ENCODE measurements around the gene LCN12. TPM values are rescaled to one million over a fixed set of nuclear protein-coding genes. Genes with fewer than 3 reads are reported as not detected.
A peak's percentile ranks its signal among the peaks of the same experiment; 100 is the strongest.

LCN12 gene
- total RNA-seq, 1 donor from 2014 or later = 2.1 TPM

- ATAC-seq (ENCODE audit: poor library complexity) (no peak), DNase-seq (no peak)
- intact Hi-C loops (cut with DNase I) = no loop called here
Measured at GRCh38 chr9:136925414-136926153, 26.5 kb upstream of the LCN12 start.

GRCh38 chr9:136926154-136926704 is 25.8 kb upstream of the LCN12 start:
- intact Hi-C loops (cut with DNase I) = no loop called here
- ATAC-seq (ENCODE audit: poor library complexity) (no peak), DNase-seq (no peak)

- DNase-seq (no peak), ATAC-seq (ENCODE audit: poor library complexity) (no peak)
- intact Hi-C loops (cut with DNase I) = no loop called here
Measured at GRCh38 chr9:136926749-136927148, 25.3 kb upstream of the LCN12 start.

- no peak for DNase-seq
- intact Hi-C loops (cut with DNase I) = no loop called here
- peak; percentile 23 for ATAC-seq (ENCODE audit: poor library complexity)
Measured at GRCh38 chr9:136927343-136928271, 24.5 kb upstream of the LCN12 start.

GRCh38 chr9:136928591-136928990 is 23.5 kb upstream of the LCN12 start:
- DNase-seq = no peak
- ATAC-seq (ENCODE audit: poor library complexity) = peak; percentile 81
- intact Hi-C loops (cut with DNase I) = no loop called here

DNA sequence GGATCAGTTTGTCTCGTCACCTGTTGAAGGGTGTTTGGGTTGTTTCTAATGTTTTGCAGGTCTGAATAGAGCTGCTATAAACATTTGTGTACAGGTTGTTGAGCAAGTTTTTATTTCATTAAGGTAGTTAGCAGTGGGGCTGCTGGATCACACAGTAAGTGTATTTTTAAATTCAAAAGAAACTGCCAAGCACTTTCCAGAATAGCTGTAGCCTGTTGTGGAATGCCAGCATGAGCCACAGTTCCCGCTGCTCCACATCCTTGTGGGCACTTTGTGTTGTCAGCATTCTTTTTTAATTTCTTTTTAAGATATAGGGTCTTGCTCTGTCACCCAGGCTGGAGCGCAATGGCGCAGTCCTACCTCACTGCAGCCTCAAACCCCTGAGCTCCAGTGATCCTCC is 22.1 kb upstream of the LCN12 start:
- intact Hi-C loops (cut with DNase I) = no loop called here
- peak; percentile 61 for ATAC-seq (ENCODE audit: poor library complexity)
- no peak for DNase-seq

DNA sequence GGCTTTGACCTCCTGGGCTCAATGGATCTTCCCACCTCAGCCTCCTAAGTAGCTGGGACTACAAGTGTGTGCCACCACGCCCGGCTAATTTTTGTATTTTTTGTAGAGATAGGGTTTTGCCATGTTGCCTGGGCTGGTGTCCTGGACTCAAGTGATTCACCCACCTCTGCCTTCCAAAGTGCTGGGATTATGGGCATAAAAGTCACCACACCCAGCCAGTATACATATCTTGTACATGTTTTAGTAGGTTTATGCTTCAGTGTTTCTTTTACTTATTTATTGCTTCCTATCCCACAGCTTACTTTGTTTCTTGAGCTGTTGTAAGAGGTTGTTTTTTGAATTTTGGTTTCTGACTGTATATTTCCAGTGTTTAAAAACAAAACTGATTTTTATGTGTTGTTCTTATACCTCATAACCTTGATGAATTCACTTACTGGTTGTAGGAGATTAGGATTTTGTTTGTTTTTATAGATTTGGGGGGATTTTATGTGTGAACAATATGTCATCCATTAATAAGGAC is 20.4 kb upstream of the LCN12 start:
- no peak for DNase-seq
- intact Hi-C loops (cut with DNase I) = no loop called here

GRCh38 chr9:136934277-136934676 is 17.8 kb upstream of the LCN12 start:
- DNase-seq = no peak
- intact Hi-C loops (cut with DNase I) = no loop called here
- no peak for ATAC-seq (ENCODE audit: poor library complexity)

More for the DNA sequence above, 20.4 kb upstream of the LCN12 start:
- ATAC-seq (ENCODE audit: poor library complexity) = no peak

GRCh38 chr9:136935651-136936050 is 16.4 kb upstream of the LCN12 start:
- intact Hi-C loops (cut with DNase I) = no loop called here
- ATAC-seq (ENCODE audit: poor library complexity) = no peak

DNA sequence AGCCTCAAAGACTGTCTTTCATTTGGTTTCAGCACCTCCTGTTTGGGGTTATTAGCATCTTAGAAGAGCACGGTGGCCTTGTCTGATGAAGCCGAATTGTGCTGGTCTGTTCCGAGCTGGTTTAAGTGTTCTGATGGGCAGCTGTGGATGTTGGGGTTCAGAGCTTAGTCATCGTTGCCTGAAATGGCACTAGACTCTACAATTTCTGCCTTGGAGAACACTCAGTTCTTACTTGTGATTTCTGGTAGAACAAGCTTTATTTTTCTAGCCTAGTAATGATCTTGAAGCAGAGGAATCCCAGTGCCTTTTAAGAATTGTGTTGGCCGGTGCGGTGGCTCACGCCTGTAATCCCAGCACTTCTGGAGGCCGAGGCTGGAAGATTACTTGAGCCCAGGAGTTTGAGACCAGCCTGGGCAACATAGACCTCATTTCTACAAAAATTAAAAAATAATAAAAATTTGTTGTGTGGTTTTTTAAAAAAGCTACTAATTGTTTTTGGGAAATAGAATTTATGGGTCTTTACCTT is 15.4 kb upstream of the LCN12 start:
- no peak for DNase-seq
- no peak for ATAC-seq (ENCODE audit: poor library complexity)
- intact Hi-C loops (cut with DNase I) = no loop called here

More at GRCh38 chr9:136935651-136936050, 16.4 kb upstream of the LCN12 start:
- DNase-seq = no peak

DNA sequence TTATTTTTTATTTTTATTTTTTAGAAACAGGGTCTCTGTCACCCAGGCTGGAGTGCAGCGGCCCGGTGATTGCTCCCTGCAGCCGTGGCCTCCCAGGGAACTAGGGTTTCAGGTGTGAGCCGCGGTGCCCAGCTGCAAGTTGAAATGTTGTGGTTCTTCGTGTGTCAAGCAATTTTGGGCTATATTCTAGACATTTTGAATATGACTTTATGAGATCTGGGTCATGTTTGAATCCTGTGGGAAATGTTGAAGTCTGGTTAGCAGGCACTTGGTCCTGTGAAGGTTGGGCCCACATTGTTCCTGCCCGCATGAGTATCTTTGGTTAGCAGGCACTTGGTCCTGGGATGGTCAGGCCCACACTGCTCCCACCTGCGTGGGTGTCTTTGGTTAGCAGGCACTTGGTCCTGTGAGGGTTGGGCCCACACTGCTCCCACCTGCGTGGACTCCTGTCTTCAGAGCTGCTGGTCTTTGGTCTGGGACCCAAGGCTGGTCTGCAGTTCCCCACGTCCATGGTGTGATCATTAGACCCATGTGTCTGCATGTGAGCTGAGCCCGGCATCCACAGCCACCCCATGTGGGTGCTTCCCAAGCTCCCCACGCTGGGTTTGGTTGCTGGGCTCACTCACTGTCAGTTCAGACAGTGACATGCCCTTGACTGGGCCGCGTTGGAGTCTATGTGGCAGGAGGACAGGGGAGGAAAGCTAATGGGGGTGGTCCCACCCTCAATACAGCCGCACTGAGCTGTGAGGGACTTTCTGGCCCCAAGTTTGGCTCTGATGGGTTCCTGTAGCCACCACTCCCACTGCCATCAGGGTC is 14.7 kb upstream of the LCN12 start:
- intact Hi-C loops (cut with DNase I) = no loop called here
- no peak for DNase-seq
- no peak for ATAC-seq (ENCODE audit: poor library complexity)

- intact Hi-C loops (cut with DNase I) = no loop called here
- DNase-seq (peak; percentile 41), ATAC-seq (ENCODE audit: poor library complexity) (no peak)
Measured at GRCh38 chr9:136939431-136939995, 12.6 kb upstream of the LCN12 start.

GRCh38 chr9:136939996-136940525 is 12.0 kb upstream of the LCN12 start:
- DNase-seq (peak; percentile 84), ATAC-seq (ENCODE audit: poor library complexity) (peak; percentile 71)
- intact Hi-C loops (cut with DNase I) = loop anchor here (5.0 kb wide), 1 partner anchor 93 kb away; the partner anchor contains the start of gene PHPT1

DNA sequence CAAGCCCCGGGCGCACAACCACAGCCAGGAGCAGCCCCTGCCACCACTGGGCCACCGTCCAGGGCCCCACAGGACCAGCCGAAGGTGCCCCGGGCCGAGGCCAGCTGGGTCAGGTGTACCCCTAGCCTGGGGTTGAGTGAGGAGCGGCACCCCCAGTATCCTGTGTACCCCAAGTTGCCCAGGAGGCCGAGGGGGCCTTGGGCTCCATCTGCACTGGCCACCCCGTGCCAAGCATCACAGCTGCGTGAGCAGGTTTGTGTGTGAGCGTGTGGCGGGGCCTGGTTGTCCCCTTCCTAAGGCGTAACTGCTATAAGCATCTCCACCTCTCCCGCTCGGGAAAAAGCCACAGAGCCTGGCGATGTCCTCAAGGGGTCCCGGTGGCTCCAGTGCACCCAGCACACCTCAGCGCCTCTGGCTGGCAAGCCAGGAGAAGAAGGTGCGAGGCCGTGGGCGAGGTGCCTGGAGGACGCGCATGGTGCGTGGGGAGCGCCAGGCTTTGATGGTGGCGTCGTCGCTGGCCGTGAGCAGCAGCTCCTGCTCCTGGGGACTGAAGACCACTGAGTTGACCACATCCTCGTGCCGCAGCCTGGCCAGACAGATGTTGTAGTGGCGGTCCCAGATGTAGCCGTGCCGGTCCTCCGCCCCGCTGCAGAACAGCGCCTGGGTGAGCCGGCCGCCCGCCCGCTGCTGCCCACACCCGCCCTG is 11.4 kb upstream of the LCN12 start:
- intact Hi-C loops (cut with DNase I) = loop anchor here (5.0 kb wide), 1 partner anchor 93 kb away; the partner anchor contains the start of gene PHPT1
- ATAC-seq (ENCODE audit: poor library complexity) (no peak), DNase-seq (peak; percentile 37)

GRCh38 chr9:136941231-136942111 is 10.6 kb upstream of the LCN12 start:
- intact Hi-C loops (cut with DNase I) = loop anchor here (5.0 kb wide), 1 partner anchor 94 kb away; the partner anchor contains the start of gene PHPT1

More at GRCh38 chr9:136941231-136942111, 10.6 kb upstream of the LCN12 start:
- DNase-seq = peak; percentile 54
- no peak for ATAC-seq (ENCODE audit: poor library complexity)

Data from Right ventricle myocardium superior (tissue), 1 donor.